Thyroid gland (tissue), 4 donors: ENCODE data around the gene LHFPL6. TPM values are rescaled to one million over a fixed set of nuclear protein-coding genes. Genes with fewer than 3 reads are reported as not detected.

Experiments used
- DNase-seq, 2 donors: peaks; one replicate each; pipeline ENCODE4 v3.0.0-alpha.2; 2019
- H3K27ac ChIP-seq, 3 donors: fragments of 200-600 bp; sonication (generic); 1 replicate in 2 of 3; 2 replicates in 1 of 3; pipeline ENCODE4 v1.5.1; 2016 to 2019; ENCODE audit warnings: mild to moderate bottlenecking in 1 of 3, moderate library complexity in 1 of 3
- H3K27me3 ChIP-seq: fragments of 200-600 bp; sonication (generic); one replicate; pipeline ENCODE4 v1.5.1; 2019
- H3K36me3 ChIP-seq, 2 donors: fragments of 200-600 bp; sonication (generic); one replicate each; pipeline ENCODE4 v1.5.1; 2016 to 2019
- H3K4me1 ChIP-seq, 2 donors: fragments of 200-600 bp; sonication (generic); one replicate each; pipeline ENCODE4 v1.5.1; 2017 to 2019
- H3K4me3 ChIP-seq, 3 donors: fragments of 200-600 bp; sonication (generic); replicated peaks in 1 of 3; 1 replicate in 2 of 3; 2 replicates in 1 of 3; pipeline ENCODE4 v1.5.1; 2016; ENCODE audit warnings: mild to moderate bottlenecking in 1 of 3
- H3K9me3 ChIP-seq: fragments of 200-600 bp; sonication (generic); one replicate; pipeline ENCODE4 v1.5.1; 2017
- CTCF ChIP-seq, 6 experiments: fragments of 200-600 bp in 3 of 6; fragments of 450-650 bp in 3 of 6; sonication (generic) in 3 of 6; IDR thresholded peaks; one replicate each; pipeline ENCODE4 v1.5.1; 2016 to 2019; ENCODE audit warnings: antibody characterized with exemption in 6 of 6, mild to moderate bottlenecking in 2 of 6, inconsistent platforms in 1 of 6, moderate library complexity in 1 of 6
- POLR2A ChIP-seq, 2 donors: fragments of 450-650 bp; IDR thresholded peaks; one replicate each; pipeline ENCODE4 v1.6.1; 2017; ENCODE audit warnings: antibody characterized with exemption in 2 of 2, mild to moderate bottlenecking in 2 of 2, moderate library complexity in 1 of 2
- WGBS, 2 donors: methylation state at CpG; one replicate each; pipeline ENCODE4 v1.1.5; 2017; 5-methylcytosine and 5-hydroxymethylcytosine counted together
- intact Hi-C: fragments of 100-400 bp; cut with DNase I; formaldehyde crosslinking; loops from one replicate; pipeline ENCODE4 v1.15.1; 2023
- total RNA-seq, 4 donors: library from RNA; depleted of rRNA; stranded (reverse); fragments of >200 nt; gene quantifications; one replicate each; pipeline ENCODE4 v1.2.3, GENCODE V29; 2016

The LHFPL6 gene
- total RNA-seq, 4 donors from 2014 or later, result 23.6 to 86.3 (median 42.0) TPM

- H3K4me3 ChIP-seq, result no peak overlapping the region
- 84 to 88% methylated on average over 1 of the region's 1 CpG for WGBS, 2 donors
- no peak for DNase-seq
- no peak overlapping the region for H3K27ac ChIP-seq
- intact Hi-C loops, result no loop called here
- H3K4me1 ChIP-seq, result no peaks in the 10 kb centered on the region
- H3K9me3 ChIP-seq, result no peaks in the 10 kb centered on the region
- H3K27me3 ChIP-seq, result no peaks in the 10 kb centered on the region
- H3K36me3 ChIP-seq, result no peaks in the 10 kb centered on the region
- TF ChIP-seq CTCF (IDR thresholded peaks at IDR 0.05) (no peak), POLR2A (IDR thresholded peaks at IDR 0.05) (no peak)
Observed at GRCh38 chr13:39525506-39525905, 77.5 kb downstream of the LHFPL6 start.

GRCh38 chr13:39524795-39525194, 78.2 kb downstream of the LHFPL6 start:
- intact Hi-C loops, result no loop called here
- TF ChIP-seq CTCF (IDR thresholded peaks at IDR 0.05) (no peak), POLR2A (IDR thresholded peaks at IDR 0.05) (no peak)

GRCh38 chr13:39522329-39522728, 80.7 kb downstream of the LHFPL6 start:
- Histone ChIP-seq H3K36me3 (no peaks in the 10 kb centered on the region), H3K27me3 (no peaks in the 10 kb centered on the region), H3K4me3 (no peak overlapping the region), H3K27ac (no peak overlapping the region), H3K4me1 (no peaks in the 10 kb centered on the region), H3K9me3 (no peaks in the 10 kb centered on the region)
- no peak for DNase-seq
- intact Hi-C loops, result no loop called here
- TF ChIP-seq CTCF (IDR thresholded peaks at IDR 0.05) (no peak), POLR2A (IDR thresholded peaks at IDR 0.05) (no peak)
- WGBS, 2 donors, result 94 to 96% methylated on average over 4 of the region's 4 CpGs

More at GRCh38 chr13:39524795-39525194, 78.2 kb downstream of the LHFPL6 start:
- no peaks in the 10 kb centered on the region for H3K36me3 ChIP-seq
- no peaks in the 10 kb centered on the region for H3K27me3 ChIP-seq
- no peak for DNase-seq
- no peak overlapping the region for H3K4me3 ChIP-seq
- no peak overlapping the region for H3K27ac ChIP-seq
- 78 to 91% methylated on average over 4 of the region's 4 CpGs for WGBS, 2 donors
- no peaks in the 10 kb centered on the region for H3K9me3 ChIP-seq
- H3K4me1 ChIP-seq, result no peaks in the 10 kb centered on the region

DNA sequence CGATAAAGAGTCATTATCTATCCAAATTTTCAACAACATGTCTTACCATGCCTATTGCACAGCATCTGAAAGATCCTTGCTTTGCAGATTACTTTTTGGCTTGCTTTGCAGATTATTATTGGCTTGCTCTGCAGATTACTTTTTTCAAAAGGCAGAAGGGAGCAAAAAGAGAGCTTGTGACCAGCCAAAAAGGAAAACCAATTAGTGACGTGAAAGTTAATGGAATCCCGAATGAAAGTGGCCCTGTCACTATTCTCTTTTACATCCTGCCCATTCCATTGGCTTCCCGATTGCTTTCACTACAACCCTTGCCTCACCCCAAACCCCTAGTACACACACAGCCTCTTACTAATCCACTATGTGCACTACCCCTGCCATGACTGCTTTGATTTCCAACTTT, 81.3 kb downstream of the LHFPL6 start:
- intact Hi-C loops, result no loop called here
- 69 to 83% methylated on average over 4 of the region's 4 CpGs for WGBS, 2 donors
- no peak overlapping the region for H3K4me3 ChIP-seq
- H3K36me3 ChIP-seq, result no peaks in the 10 kb centered on the region
- no peaks in the 10 kb centered on the region for H3K27me3 ChIP-seq
- no peak overlapping the region for H3K27ac ChIP-seq
- no peak for TF ChIP-seq POLR2A (IDR thresholded peaks at IDR 0.05)
- TF ChIP-seq CTCF (IDR thresholded peaks at IDR 0.05), result no peak
- no peak for DNase-seq
- H3K4me1 ChIP-seq, result no peaks in the 10 kb centered on the region
- H3K9me3 ChIP-seq, result no peaks in the 10 kb centered on the region

- H3K36me3 ChIP-seq, result no peaks in the 10 kb centered on the region
- no peaks in the 10 kb centered on the region for H3K4me1 ChIP-seq
- no peaks in the 10 kb centered on the region for H3K9me3 ChIP-seq
- DNase-seq, result no peak
- no peak overlapping the region for H3K27ac ChIP-seq
- 78 to 91% methylated on average over 6 of the region's 6 CpGs for WGBS, 2 donors
- intact Hi-C loops, result no loop called here
- no peak overlapping the region for H3K4me3 ChIP-seq
- H3K27me3 ChIP-seq, result no peaks in the 10 kb centered on the region
- TF ChIP-seq CTCF (IDR thresholded peaks at IDR 0.05), result no peak
- no peak for TF ChIP-seq POLR2A (IDR thresholded peaks at IDR 0.05)
Observed at GRCh38 chr13:39516096-39516495, 86.9 kb downstream of the LHFPL6 start.
